ENCODE results near the gene AHI1.
"Not testable (repeated sequence)": the region's sequence is repeated elsewhere in the genome, so short reads cannot be mapped to it uniquely, and the experiment has no call there.

Gene AHI1

GRCh38 chr6:135250234-135250633, 247.3 kb downstream of the AHI1 start (continued):
- TF ChIP-seq KLF10 (tag by site-specific recombination; IDR thresholded peaks at IDR 0.05) (no peak), TCF7L2 (IDR thresholded peaks at IDR 0.05; ENCODE audit: borderline replicate concordance, low read depth, low read length) (no peak), ZBTB21 (tag by site-specific recombination; IDR thresholded peaks at IDR 0.05) (no peak), ZNF501 (tag by site-specific recombination; IDR thresholded peaks at IDR 0.05) (no peak), ZNF391 (tag by site-specific recombination; IDR thresholded peaks at IDR 0.05; ENCODE audit: borderline replicate concordance, low read depth) (no peak), ZNF174 (tag by site-specific recombination; IDR thresholded peaks at IDR 0.05) (no peak)

GRCh38 chr6:135246412-135247012, 251.0 kb downstream of the AHI1 start:
- H3K4me3 ChIP-seq (ENCODE audit: low read depth, low read length); H3K9me3 ChIP-seq (ENCODE audit: control insufficient read depth, insufficient read depth, low read depth, low read length); POLR2A ChIA-PET; H3K36me3 ChIP-seq (ENCODE audit: control insufficient read depth in 2 of 2, insufficient read depth in 1 of 2, low read length in 2 of 2); H3K27ac ChIP-seq (ENCODE audit: extremely low read depth, low read depth, low read length); H3K4me1 ChIP-seq (ENCODE audit: control insufficient read depth, insufficient read depth, low read length): not testable (repeated sequence)
- CTCF ChIA-PET: interaction anchor here (0.6 kb wide), 1 partner anchor 102 kb away, joined by 4 read pairs; no protein-coding TSS in a partner anchor

GRCh38 chr6:135244805-135245204, 252.7 kb downstream of the AHI1 start:
- no peaks in the 10 kb centered on the region for H3K4me1 ChIP-seq (ENCODE audit: control insufficient read depth, insufficient read depth, low read length)
- ChIA-PET CTCF (interaction anchor here (0.5 kb wide), 1 partner anchor 29 kb away, joined by 3 read pairs; no protein-coding TSS in a partner anchor), POLR2A (no interaction called here)
- H3K27ac ChIP-seq (ENCODE audit: extremely low read depth, low read depth, low read length): no peak overlapping the region
- H3K36me3 ChIP-seq (ENCODE audit: control insufficient read depth in 2 of 2, insufficient read depth in 1 of 2, low read length in 2 of 2): no peaks in the 10 kb centered on the region
- no peak for TF ChIP-seq ZNF175 (tag by site-specific recombination; IDR thresholded peaks at IDR 0.05)
- no peak for TF ChIP-seq GLIS1 (tag by site-specific recombination; IDR thresholded peaks at IDR 0.05)
- no peak for TF ChIP-seq ZNF571 (tag by site-specific recombination; IDR thresholded peaks at IDR 0.05)
- TF ChIP-seq ZNF830 (tag by site-specific recombination; IDR thresholded peaks at IDR 0.05; ENCODE audit: low read depth): no peak
- no peak for TF ChIP-seq ZNF184 (tag by site-specific recombination; IDR thresholded peaks at IDR 0.05)
- no peak for TF ChIP-seq BCL11B (tag by site-specific recombination; IDR thresholded peaks at IDR 0.05; ENCODE audit: low read depth)
- TF ChIP-seq ZNF391 (tag by site-specific recombination; IDR thresholded peaks at IDR 0.05; ENCODE audit: borderline replicate concordance, low read depth): no peak
- TF ChIP-seq HOXA7 (CRISPR knock-in tag; IDR thresholded peaks at IDR 0.05; ENCODE audit: borderline replicate concordance): no peak
- TF ChIP-seq ZNF302 (tag by site-specific recombination; IDR thresholded peaks at IDR 0.05; ENCODE audit: low read depth): no peak
- no peak for TF ChIP-seq ZNF274 (IDR thresholded peaks at IDR 0.05; ENCODE audit: low read length)
- TF ChIP-seq ZNF274 (tag by site-specific recombination; IDR thresholded peaks at IDR 0.05; ENCODE audit: borderline replicate concordance): no peak
- no peak for TF ChIP-seq ZNF157 (tag by site-specific recombination; IDR thresholded peaks at IDR 0.05)
- TF ChIP-seq ZNF658 (tag by site-specific recombination; IDR thresholded peaks at IDR 0.05): no peak
- no peak for TF ChIP-seq ZNF645 (tag by site-specific recombination; IDR thresholded peaks at IDR 0.05)
- no peak for TF ChIP-seq ZNF473 (tag by site-specific recombination; IDR thresholded peaks at IDR 0.05)
- no peak for TF ChIP-seq PRDM1 (tag by site-specific recombination; IDR thresholded peaks at IDR 0.05)
- no peak overlapping the region for H3K4me3 ChIP-seq (ENCODE audit: low read depth, low read length)
- no peaks in the 10 kb centered on the region for H3K9me3 ChIP-seq (ENCODE audit: control insufficient read depth, insufficient read depth, low read depth, low read length)

Data from HEK293 (cell line).